HepG2 (cell line): ENCODE results near the gene PELI3. TPM values are rescaled to one million over a fixed set of nuclear protein-coding genes. Genes with fewer than 3 reads are reported as not detected.

Source experiments
- ATAC-seq: fragments of 200-7000 bp; cut with Tn5 transposase; 3 replicates; pipeline ENCODE4 v1.9.1; 2020; ENCODE audit warnings: mild to moderate bottlenecking, moderate library complexity
- BruUV-seq: library from RNA; stranded (reverse); fragments of 400-500 nt; replicated peaks from 2 replicates; lab custom pipeline; 2021; lab: Mats Ljungman, UMichigan
- CTCF ChIA-PET: fragments of 300-600 bp; formaldehyde crosslinking; extraction: SDS; loops from one replicate; lab custom pipeline; 2021; ENCODE audit warnings: low total read pairs, inconsistent platforms, low intra/inter-chr PET ratio; lab: Yijun Ruan, JAX
- POLR2A ChIA-PET: fragments of 350-600 bp; sonication (Branson Sonifier 250); formaldehyde crosslinking; loops from one replicate; lab custom pipeline; 2020; ENCODE audit warnings: antibody characterized with exemption, inconsistent platforms; lab: Yijun Ruan, JAX
- DNase-seq: peaks from one replicate; pipeline ENCODE4 v3.0.0-alpha.2; 2015; ENCODE audit warnings: low spot score
- FAIRE-seq: peaks from 3 replicates; lab custom pipeline; 2011; peaks lifted over from hg19 to GRCh38; lab: Jason Lieb, UNC
- H2AFZ ChIP-seq: one replicate; pipeline ENCODE4 v1.6.1; 2011; ENCODE audit warnings: low read length, inconsistent platforms
- H3K27ac ChIP-seq: fragments of 300-600 bp; 3 replicates; pipeline ENCODE4 v1.8.0; 2011; ENCODE audit warnings: mixed run types, mild to moderate bottlenecking, mixed read lengths, low read length, inconsistent platforms; ENCODE audit not compliant: insufficient read depth; ENCODE audit errors: extremely low read length
- H3K27me3 ChIP-seq, 2 experiments: fragments of 200-600 bp in 1 of 2; 2 replicates in 1 of 2; 3 replicates in 1 of 2; pipeline versions ENCODE4 v1.6.0 to v1.8.0; 2011; ENCODE audit warnings: low read length in 2 of 2, mild to moderate bottlenecking in 2 of 2, moderate library complexity in 2 of 2, inconsistent platforms in 1 of 2; ENCODE audit not compliant: insufficient read depth in 2 of 2, control insufficient read depth in 1 of 2
- H3K36me3 ChIP-seq, 2 experiments: fragments of 200-600 bp in 1 of 2; replicated peaks in 1 of 2; 2 replicates in 1 of 2; 3 replicates in 1 of 2; pipeline versions ENCODE4 v1.5.1 to v1.8.0; 2011; ENCODE audit warnings: low read length in 2 of 2, inconsistent platforms in 1 of 2; ENCODE audit not compliant: insufficient read depth in 2 of 2, control insufficient read depth in 1 of 2
- H3K4me1 ChIP-seq: 2 replicates; pipeline ENCODE4 v1.5.1; 2012; ENCODE audit warnings: low read length, inconsistent platforms; ENCODE audit not compliant: insufficient read depth
- H3K4me2 ChIP-seq: 2 replicates; pipeline ENCODE4 v1.6.0; 2011; ENCODE audit warnings: low read depth, low read length, inconsistent platforms
- H3K4me3 ChIP-seq, 3 experiments: fragments of 200-600 bp in 1 of 3; sonication (generic), shearing (Covaris generic) in 1 of 3; replicated peaks in 1 of 3; 2 replicates each; pipeline ENCODE4 v1.5.1; 2011 to 2016; ENCODE audit warnings: low read length in 3 of 3, inconsistent platforms in 2 of 3, low read depth in 2 of 3, mild to moderate bottlenecking in 2 of 3, control low read depth in 1 of 3, mixed read lengths in 1 of 3; ENCODE audit not compliant: insufficient read depth in 1 of 3
- H3K79me2 ChIP-seq: one replicate; pipeline ENCODE4 v1.6.1; 2011; ENCODE audit warnings: low read length, inconsistent platforms; ENCODE audit not compliant: insufficient read depth
- H3K9ac ChIP-seq: 2 replicates; pipeline ENCODE4 v1.6.0; 2011; ENCODE audit warnings: mild to moderate bottlenecking, low read depth, low read length, inconsistent platforms; ENCODE audit not compliant: insufficient read depth
- H3K9me3 ChIP-seq: 2 replicates; pipeline ENCODE4 v1.5.1; 2012; ENCODE audit warnings: mild to moderate bottlenecking, low read length
- H4K20me1 ChIP-seq: 2 replicates; pipeline ENCODE4 v1.6.0; 2011; ENCODE audit warnings: inconsistent platforms, mild to moderate bottlenecking, low read length, moderate library complexity; ENCODE audit not compliant: insufficient read depth
- ATF1 ChIP-seq: IDR thresholded peaks from 2 replicates; pipeline ENCODE4 v1.6.1; 2016; ENCODE audit warnings: mild to moderate bottlenecking, control low read depth
- ELF4 ChIP-seq: sonication (generic); formaldehyde crosslinking; IDR thresholded peaks from 2 replicates; pipeline ENCODE4 v1.5.0; 2020; ENCODE audit warnings: missing genetic modification reagents, mild to moderate bottlenecking, moderate library complexity, borderline replicate concordance
- NKX3-1 ChIP-seq: sonication (generic); formaldehyde crosslinking; IDR thresholded peaks from 2 replicates; pipeline ENCODE4 v1.5.0; 2020; ENCODE audit warnings: missing genetic modification reagents
- STAT5B ChIP-seq: sonication (generic); formaldehyde crosslinking; IDR thresholded peaks from 2 replicates; pipeline ENCODE4 v1.4.0; 2020; ENCODE audit warnings: missing genetic modification reagents
- TAF15 ChIP-seq: fragments of 200-400 bp; formaldehyde crosslinking; IDR thresholded peaks from one replicate; pipeline ENCODE4 v1.6.1; 2018; ENCODE audit warnings: mild to moderate bottlenecking, low read depth, low read length; ENCODE audit not compliant: poor library complexity, severe bottlenecking
- ZBTB49 ChIP-seq: sonication (generic); formaldehyde crosslinking; IDR thresholded peaks from 2 replicates; pipeline ENCODE4 v1.4.0; 2020; ENCODE audit warnings: missing genetic modification reagents, borderline replicate concordance
- ZNF274 ChIP-seq: sonication (generic); formaldehyde crosslinking; IDR thresholded peaks from 2 replicates; pipeline ENCODE4 v1.5.1; 2020; ENCODE audit warnings: mild to moderate bottlenecking, missing genetic modification reagents
- ZNF331 ChIP-seq: sonication (generic); formaldehyde crosslinking; IDR thresholded peaks from 2 replicates; pipeline ENCODE4 v1.4.0; 2020; ENCODE audit warnings: missing genetic modification reagents
- ZNF432 ChIP-seq: sonication (generic); formaldehyde crosslinking; IDR thresholded peaks from 2 replicates; pipeline ENCODE4 v1.5.0; 2020; ENCODE audit warnings: missing genetic modification reagents, mild to moderate bottlenecking, borderline replicate concordance
- ZNF766 ChIP-seq: sonication (generic); formaldehyde crosslinking; IDR thresholded peaks from 2 replicates; pipeline ENCODE4 v1.5.0; 2020; ENCODE audit warnings: missing genetic modification reagents, borderline replicate concordance
- WGBS: methylation state at CpG from one replicate; pipeline ENCODE4 v1.1.6; 2017; ENCODE audit warnings: low lambda C conversion rate; 5-methylcytosine and 5-hydroxymethylcytosine counted together
- in situ Hi-C: cut with HindIII; loops from 2 replicates; pipeline ENCODE4 v1.10.0; 2017; ENCODE audit warnings: low pct_unique_long_range_greater_than_20kb; ENCODE audit not compliant: extremely low pct_ligation_motif_present
- intact Hi-C: fragments of 100-400 bp; cut with micrococcal nuclease; formaldehyde crosslinking; loops from one replicate; pipeline ENCODE4 v1.10.0; 2022; ENCODE audit not compliant: unreplicated experiment
- polyA plus RNA-seq, 8 experiments: library from polyadenylated mRNA; depleted of rRNA in 3 of 8; stranded (reverse) in 7 of 8; unstranded in 1 of 8; fragments of >200 nt; fragmentation: Illumina TruSeq in 4 of 8; extraction: Trizol in 4 of 8; gene quantifications; 2 replicates each; pipeline versions ENCODE4 v1.2.1 to v1.2.3, GENCODE V29; 2011 to 2016; ENCODE audit warnings: low read depth in 4 of 8, missing spikeins in 1 of 8, mixed read lengths in 1 of 8; ENCODE audit not compliant: insufficient read depth in 1 of 8
- total RNA-seq, 5 experiments: library from RNA; depleted of rRNA; stranded (reverse); fragments of >200 nt; fragmentation: Illumina TruSeq; extraction: Trizol; gene quantifications; 2 replicates each; pipeline ENCODE4 v1.2.3, GENCODE V29; 2016; ENCODE audit warnings: low read depth in 1 of 5

PELI3 gene
- total and polyA plus RNA-seq, 2 of the 13 experiments (the other 11 are each of a cell fraction or from before 2014, with no cell fraction given), result 2.0 to 4.0 TPM

- ChIA-PET POLR2A (interaction anchor here (0.9 to 1.4 kb wide), 7 partner anchors 18 to 132 kb away, joined by 3 to 11 read pairs (median 5); partner anchors contain the start of genes DPP3, MRPL11, PELI3 and YIF1A), CTCF (interaction anchor here (0.7 to 1.5 kb wide), 2 partner anchors 9 to 12 kb away, joined by 3 to 6 read pairs; no protein-coding TSS in a partner anchor)
- ATAC-seq, result no peak
- H3K4me3 ChIP-seq, result no peak within 1 kb of the TSS
- no peaks in the 10 kb centered on the region for H3K9me3 ChIP-seq
- BruUV-seq, result no TSS peak
- DNase-seq, result no peak
- no peak within 1 kb of the TSS for H3K9ac ChIP-seq
- H3K4me2 ChIP-seq, result no peak within 1 kb of the TSS
- no peaks in the 10 kb centered on the region for H3K4me1 ChIP-seq
- no peak within 1 kb of the TSS for H2AFZ ChIP-seq
- intact Hi-C loops, result no loop called here
- no peak for FAIRE-seq
- H3K36me3 ChIP-seq, result no peaks in the 10 kb centered on the region
- H3K27ac ChIP-seq, result no peak within 1 kb of the TSS
- H3K27me3 ChIP-seq, result peaks cover 0 to 8% of the 10 kb centered on the region in 2 experiments; a peak in 1 of 5 replicates
- in situ Hi-C loops, result loop anchor here (25.0 kb wide), 1 partner anchor 416 kb away; the partner anchor contains the start of gene RCE1
- TF ChIP-seq ZNF331 (CRISPR knock-in tag) (no peak), TAF15 (peak; percentile 18)
- peaks cover 17% of the 10 kb centered on the region; the same call in 1 of the 2 replicates for H4K20me1 ChIP-seq
- H3K79me2 ChIP-seq, result no peaks in the 10 kb centered on the region
- 76% methylated on average over 62 of the region's 71 CpGs for WGBS
These were observed 45.8 kb upstream of the PELI3 start, which contains the start of gene NPAS4 for GRCh38 chr11:66420671-66421476. Gene NPAS4, plus strand, starts transcription at chr11:66421035. Its CDS starts 145 bp downstream, at chr11:66421180.

- Histone ChIP-seq H3K27ac (no peak overlapping the region), H3K9ac (no peak overlapping the region), H4K20me1 (peaks cover 17% of the 10 kb centered on the region; the same call in 1 of the 2 replicates), H2AFZ (no peak overlapping the region), H3K36me3 (no peaks in the 10 kb centered on the region), H3K4me3 (no peak overlapping the region), H3K4me1 (no peaks in the 10 kb centered on the region), H3K4me2 (no peak overlapping the region), H3K9me3 (no peaks in the 10 kb centered on the region), H3K79me2 (no peaks in the 10 kb centered on the region), H3K27me3 (peaks cover 0 to 5% of the 10 kb centered on the region in 2 experiments; a peak in 1 of 5 replicates)
- FAIRE-seq (peak; percentile 32), DNase-seq (peak; percentile 78), ATAC-seq (peak; percentile 73)
- POLR2A ChIA-PET, result interaction anchor here (0.9 to 1.4 kb wide), 7 partner anchors 17 to 132 kb away, joined by 3 to 11 read pairs (median 5); partner anchors contain the start of genes DPP3, MRPL11, PELI3 and YIF1A
- in situ Hi-C loops, result loop anchor here (25.0 kb wide), 1 partner anchor 416 kb away; the partner anchor contains the start of gene RCE1
- intact Hi-C loops, result no loop called here
- CTCF ChIA-PET, result interaction anchor here (0.7 to 1.5 kb wide), 2 partner anchors 9 to 13 kb away, joined by 3 to 6 read pairs; no protein-coding TSS in a partner anchor
- BruUV-seq, result no TSS peak
- WGBS, result 9% methylated on average over 30 of the region's 38 CpGs
- TF ChIP-seq ELF4 (peak; percentile 100), ZBTB49 (CRISPR knock-in tag) (peak; percentile 100), NKX3-1 (CRISPR knock-in tag) (peak; percentile 100), ZNF766 (CRISPR knock-in tag) (peak; percentile 100), ZNF432 (CRISPR knock-in tag) (peak; percentile 100), STAT5B (CRISPR knock-in tag) (peak; percentile 100), ATF1 (CRISPR knock-in tag) (peak; percentile 92), ZNF274 (peak; percentile 100)
These were observed 45.1 kb upstream of the PELI3 start for GRCh38 chr11:66421492-66422205.
